Upper lobe of right lung (tissue), 1 donor: ENCODE measurements around the gene TARS3. TPM values are rescaled to one million over a fixed set of nuclear protein-coding genes. Genes with fewer than 3 reads are reported as not detected.

Experiments
- ATAC-seq: fragments of 200-7000 bp; cut with Tn5 transposase; one replicate; pipeline ENCODE4 v1.9.1; 2020; ENCODE audit warnings: mild to moderate bottlenecking, moderate library complexity
- DNase-seq: peaks from one replicate; pipeline ENCODE4 v3.0.0-alpha.2; 2020
- H3K27ac ChIP-seq: fragments of 200-600 bp; one replicate; pipeline ENCODE4 v1.8.0; 2022
- H3K27me3 ChIP-seq: fragments of 200-600 bp; one replicate; pipeline ENCODE4 v1.8.0; 2022; ENCODE audit warnings: mild to moderate bottlenecking
- H3K36me3 ChIP-seq: fragments of 200-600 bp; one replicate; pipeline ENCODE4 v1.8.0; 2022
- H3K4me1 ChIP-seq: fragments of 200-600 bp; one replicate; pipeline ENCODE4 v1.8.0; 2022
- H3K4me3 ChIP-seq: fragments of 200-600 bp; one replicate; pipeline ENCODE4 v1.8.0; 2022; ENCODE audit warnings: mild to moderate bottlenecking
- H3K9me3 ChIP-seq: fragments of 200-600 bp; one replicate; pipeline ENCODE4 v1.8.0; 2022
- intact Hi-C: fragments of 100-400 bp; cut with DNase I; formaldehyde crosslinking; loops from one replicate; pipeline ENCODE4 v1.11.0; 2022
- total RNA-seq: library from RNA; stranded (reverse); fragmentation: NEBNext Ultra II Directional; extraction: Animal tissue kit (Norgen Biotek cat#: 25700); gene quantifications from one replicate; pipeline ENCODE4 v1.2.1, GENCODE V29; 2021
- TF ChIP-seq, protein P1 (sequence below): fragments of 200-600 bp; IDR thresholded peaks from one replicate; pipeline ENCODE4 v1.8.0; 2022; ENCODE audit warnings: antibody characterized with exemption
- donor health status: DM: no; HTN: yes; CAD: no; lungs with severe emphysema.

TARS3 gene
- total RNA-seq, 1 donor from 2014 or later = 12.0 TPM

DNA sequence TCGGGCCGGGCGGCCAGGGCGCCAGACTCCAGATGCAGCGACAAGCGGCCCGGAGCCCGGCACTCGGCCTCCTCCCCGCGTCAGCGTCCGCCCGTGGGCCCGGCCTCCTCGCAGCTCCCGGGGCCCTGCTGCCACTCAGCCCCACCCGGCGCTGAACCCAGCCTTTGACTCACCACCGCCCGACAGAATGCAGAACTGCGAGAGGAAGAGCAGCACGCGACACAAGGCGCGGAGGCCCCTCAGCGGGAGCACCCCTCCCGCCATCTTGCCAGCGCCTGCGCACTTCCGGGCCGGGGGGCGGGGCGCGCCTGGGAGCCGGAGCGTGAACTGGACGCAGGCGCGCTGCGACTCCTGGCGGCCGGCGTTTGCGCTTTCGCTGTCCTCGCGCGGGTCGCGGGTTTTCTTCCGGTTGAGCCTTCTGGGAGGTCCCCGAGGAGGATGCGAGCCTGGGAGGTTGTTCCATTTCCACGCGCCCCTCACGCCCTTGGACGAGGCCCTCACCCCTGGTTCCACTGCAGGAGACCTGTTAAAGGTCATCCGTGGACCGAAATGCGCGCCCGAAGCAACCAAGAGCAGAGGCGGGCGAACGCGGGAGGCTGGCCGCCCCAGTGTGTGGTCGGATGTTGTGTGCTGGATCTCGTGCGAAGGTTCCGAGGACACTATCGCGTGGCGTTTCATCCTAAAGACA is 72.0 kb downstream of the TARS3 start, which contains the start of gene TM2D3:
TM2D3 (minus strand) TSS at position 284 of the 688 bp plus-strand sequence; CDS start at position 264, 20 bp downstream.
- peaks cover 29% of the 10 kb centered on the region for H3K4me1 ChIP-seq
- H3K27ac ChIP-seq = peak within 1 kb of the TSS; percentile 97
- no peaks in the 10 kb centered on the region for H3K27me3 ChIP-seq
- TF ChIP-seq, protein P1, sequence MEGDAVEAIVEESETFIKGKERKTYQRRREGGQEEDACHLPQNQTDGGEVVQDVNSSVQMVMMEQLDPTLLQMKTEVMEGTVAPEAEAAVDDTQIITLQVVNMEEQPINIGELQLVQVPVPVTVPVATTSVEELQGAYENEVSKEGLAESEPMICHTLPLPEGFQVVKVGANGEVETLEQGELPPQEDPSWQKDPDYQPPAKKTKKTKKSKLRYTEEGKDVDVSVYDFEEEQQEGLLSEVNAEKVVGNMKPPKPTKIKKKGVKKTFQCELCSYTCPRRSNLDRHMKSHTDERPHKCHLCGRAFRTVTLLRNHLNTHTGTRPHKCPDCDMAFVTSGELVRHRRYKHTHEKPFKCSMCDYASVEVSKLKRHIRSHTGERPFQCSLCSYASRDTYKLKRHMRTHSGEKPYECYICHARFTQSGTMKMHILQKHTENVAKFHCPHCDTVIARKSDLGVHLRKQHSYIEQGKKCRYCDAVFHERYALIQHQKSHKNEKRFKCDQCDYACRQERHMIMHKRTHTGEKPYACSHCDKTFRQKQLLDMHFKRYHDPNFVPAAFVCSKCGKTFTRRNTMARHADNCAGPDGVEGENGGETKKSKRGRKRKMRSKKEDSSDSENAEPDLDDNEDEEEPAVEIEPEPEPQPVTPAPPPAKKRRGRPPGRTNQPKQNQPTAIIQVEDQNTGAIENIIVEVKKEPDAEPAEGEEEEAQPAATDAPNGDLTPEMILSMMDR = peak; percentile 81
- ATAC-seq (peak; percentile 98), DNase-seq (peak; percentile 98)
- H3K9me3 ChIP-seq = no peaks in the 10 kb centered on the region
- H3K4me3 ChIP-seq = peak within 1 kb of the TSS; percentile 89
- intact Hi-C loops = no loop called here
- H3K36me3 ChIP-seq = peaks cover 32% of the 10 kb centered on the region

DNA sequence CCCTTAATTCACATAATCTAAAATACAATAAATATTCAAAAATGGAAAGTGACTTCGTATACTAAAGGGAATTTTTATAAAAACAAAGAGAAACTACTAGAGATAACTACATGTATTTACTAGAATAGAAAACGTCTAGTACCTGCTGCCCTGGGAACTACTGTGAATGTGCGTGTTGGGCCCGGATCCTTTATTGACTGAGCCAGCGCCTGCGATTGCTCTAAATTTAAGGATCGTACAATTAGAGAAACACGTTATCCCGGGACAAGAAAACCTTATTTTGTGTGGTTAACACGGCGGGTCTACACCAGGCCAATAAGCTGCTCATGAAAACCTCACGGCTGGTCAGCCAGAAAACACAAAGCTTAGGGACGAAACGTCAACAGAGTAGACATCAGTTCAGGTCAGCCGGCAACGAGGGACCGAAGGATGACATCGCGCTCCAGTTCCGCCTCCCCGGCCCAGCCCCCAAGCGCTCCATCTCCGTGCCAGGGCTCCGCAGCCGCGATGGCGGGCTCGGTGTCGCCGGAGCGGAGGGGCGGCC is 72.6 kb downstream of the TARS3 start:
- no peak for DNase-seq
- Histone ChIP-seq H3K4me1 (peaks cover 29% of the 10 kb centered on the region), H3K27me3 (no peaks in the 10 kb centered on the region), H3K36me3 (peaks cover 39% of the 10 kb centered on the region), H3K4me3 (peak overlapping the region; percentile 89), H3K9me3 (no peaks in the 10 kb centered on the region), H3K27ac (peak overlapping the region; percentile 97)
- intact Hi-C loops = no loop called here
- TF ChIP-seq, protein P1 = no peak
- peak; percentile 71 for ATAC-seq

DNA sequence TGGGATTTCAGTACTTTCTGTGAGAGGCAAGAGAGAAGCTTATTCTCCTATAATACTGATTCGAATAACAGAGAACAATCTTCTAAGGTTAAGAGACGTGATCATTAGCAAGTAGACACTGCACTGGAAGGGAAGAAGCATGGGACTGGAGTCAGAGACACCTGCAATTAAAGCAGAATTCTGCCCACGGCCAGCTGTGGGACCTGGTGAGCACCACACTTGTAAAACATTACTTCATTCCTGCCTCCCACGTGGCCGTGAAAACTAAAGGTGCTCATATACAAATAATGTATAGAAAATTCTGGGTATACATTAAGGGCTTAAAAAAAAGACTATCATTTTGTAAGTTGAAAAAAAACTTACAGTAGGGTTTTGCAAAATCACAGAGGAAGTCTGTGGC is 74.1 kb downstream of the TARS3 start:
- Histone ChIP-seq H3K4me1 (peaks cover 29% of the 10 kb centered on the region), H3K9me3 (no peaks in the 10 kb centered on the region), H3K4me3 (no peak overlapping the region), H3K27me3 (no peaks in the 10 kb centered on the region), H3K36me3 (peaks cover 45% of the 10 kb centered on the region), H3K27ac (no peak overlapping the region)
- intact Hi-C loops = no loop called here
- ATAC-seq (no peak), DNase-seq (no peak)
- TF ChIP-seq, protein P1 = no peak

DNA sequence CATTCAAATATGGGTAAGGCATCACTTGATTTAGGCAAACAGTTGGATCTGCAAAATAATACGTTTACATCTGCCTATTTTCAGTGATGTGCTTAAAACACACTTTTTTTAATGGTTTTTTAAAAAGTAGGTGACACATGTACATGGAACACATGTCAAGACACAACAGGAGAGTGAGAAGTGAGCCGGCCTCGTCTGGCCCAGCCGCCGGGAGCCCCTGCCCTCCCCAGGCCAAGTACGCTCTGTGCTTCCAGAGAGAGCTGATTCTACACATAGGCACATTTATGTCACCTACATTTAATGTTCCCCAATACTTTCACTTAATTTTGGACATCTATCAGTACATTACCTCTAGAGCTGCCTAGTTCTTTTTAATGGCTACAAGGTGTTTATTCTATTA is 75.9 kb downstream of the TARS3 start:
- no peaks in the 10 kb centered on the region for H3K9me3 ChIP-seq
- no peak for ATAC-seq
- TF ChIP-seq, protein P1 = no peak
- H3K4me3 ChIP-seq = no peak overlapping the region
- peaks cover 62% of the 10 kb centered on the region for H3K36me3 ChIP-seq
- intact Hi-C loops = loop anchor here (10.0 kb wide), 1 partner anchor 344 kb away; no protein-coding TSS in a partner anchor
- H3K4me1 ChIP-seq = peaks cover 26% of the 10 kb centered on the region
- no peak overlapping the region for H3K27ac ChIP-seq
- no peaks in the 10 kb centered on the region for H3K27me3 ChIP-seq
- DNase-seq = no peak

DNA sequence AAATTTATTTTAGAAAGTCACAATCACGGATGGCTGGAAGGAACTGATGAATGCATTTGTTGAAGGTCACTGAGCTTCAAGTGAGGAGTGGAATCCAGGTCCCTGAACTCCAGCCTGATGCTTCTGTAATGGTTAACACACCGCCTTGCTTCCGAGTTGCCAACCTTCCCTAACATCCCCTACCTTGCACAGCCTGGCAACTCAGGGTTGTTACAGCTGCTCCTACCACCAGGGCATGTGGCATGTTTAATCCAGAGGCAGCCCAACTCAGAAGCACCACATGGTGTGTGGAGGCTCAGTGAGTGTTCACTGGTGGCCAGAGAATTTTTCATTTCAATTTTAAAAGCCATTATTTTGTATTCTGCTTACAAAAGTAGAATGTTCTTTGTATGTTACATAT is 77.0 kb downstream of the TARS3 start:
- Histone ChIP-seq H3K4me1 (peaks cover 19% of the 10 kb centered on the region), H3K9me3 (no peaks in the 10 kb centered on the region), H3K36me3 (peaks cover 73% of the 10 kb centered on the region), H3K4me3 (no peak overlapping the region), H3K27ac (no peak overlapping the region), H3K27me3 (no peaks in the 10 kb centered on the region)
- no peak for DNase-seq
- intact Hi-C loops = loop anchor here (10.0 kb wide), 1 partner anchor 342 kb away; no protein-coding TSS in a partner anchor
- TF ChIP-seq, protein P1 = no peak
- no peak for ATAC-seq
